Stimulated activated CD4-positive, alpha-beta T cell treated with anti-CD3 and anti-CD28 coated beads, Interleukin-2, amount 100 ng/mL, for 4 hours (primary cell): ENCODE measurements around the gene FUT9.

Experiments used
- DNase-seq: peaks from one replicate; pipeline ENCODE4 v3.0.0-alpha.2; 2020; ENCODE audit warnings: low read depth

Gene FUT9

GRCh38 chr6:96015518-96016333 lies at the start of gene FUT9:
FUT9 (plus strand) TSS chr6:96015974; CDS start chr6:96203156, 187,182 bp downstream.
- no peak for DNase-seq

GRCh38 chr6:95967594-95967993 lies 48.2 kb upstream of the FUT9 start:
- DNase-seq = no peak

- no peak for DNase-seq
These were observed 41.8 kb upstream of the FUT9 start for GRCh38 chr6:95973976-95974375.

GRCh38 chr6:95978230-95978629 lies 37.5 kb upstream of the FUT9 start:
- no peak for DNase-seq

- no peak for DNase-seq
These were observed 23.9 kb upstream of the FUT9 start for GRCh38 chr6:95991906-95992305.

GRCh38 chr6:95994151-95994550 lies 21.6 kb upstream of the FUT9 start:
- no peak for DNase-seq

GRCh38 chr6:95998133-95998532 lies 17.6 kb upstream of the FUT9 start:
- DNase-seq = no peak

- DNase-seq = no peak
These were observed 13.7 kb upstream of the FUT9 start for GRCh38 chr6:96001891-96002575.

GRCh38 chr6:96002576-96002910 lies 13.2 kb upstream of the FUT9 start:
- DNase-seq = no peak

- DNase-seq = no peak
These were observed 12.9 kb upstream of the FUT9 start for GRCh38 chr6:96002912-96003311.

GRCh38 chr6:96007663-96008062 lies 8.1 kb upstream of the FUT9 start:
- DNase-seq = no peak

GRCh38 chr6:96013531-96013930 lies 2.2 kb upstream of the FUT9 start:
- DNase-seq = no peak

- DNase-seq = no peak
These were observed 792 bp upstream of the FUT9 start for GRCh38 chr6:96014846-96015517.

GRCh38 chr6:96016334-96017069 lies 728 bp downstream of the FUT9 start:
- DNase-seq = no peak

- no peak for DNase-seq
These were observed 1.2 kb downstream of the FUT9 start for GRCh38 chr6:96017070-96017359.

GRCh38 chr6:96022225-96022624 lies 6.5 kb downstream of the FUT9 start:
- no peak for DNase-seq

GRCh38 chr6:96032661-96033060 lies 16.9 kb downstream of the FUT9 start:
- DNase-seq = no peak

GRCh38 chr6:96051555-96051954 lies 35.8 kb downstream of the FUT9 start:
- no peak for DNase-seq

GRCh38 chr6:96058082-96058481 lies 42.3 kb downstream of the FUT9 start:
- DNase-seq = no peak

GRCh38 chr6:96059586-96059985 lies 43.8 kb downstream of the FUT9 start:
- DNase-seq = no peak

- no peak for DNase-seq
These were observed 44.5 kb downstream of the FUT9 start for GRCh38 chr6:96060249-96060648.

- DNase-seq = no peak
These were observed 49.4 kb downstream of the FUT9 start for GRCh38 chr6:96065213-96065612.

GRCh38 chr6:96066376-96066775 lies 50.6 kb downstream of the FUT9 start:
- DNase-seq = no peak
